ENCODE data around the gene MLIP.

DNA sequence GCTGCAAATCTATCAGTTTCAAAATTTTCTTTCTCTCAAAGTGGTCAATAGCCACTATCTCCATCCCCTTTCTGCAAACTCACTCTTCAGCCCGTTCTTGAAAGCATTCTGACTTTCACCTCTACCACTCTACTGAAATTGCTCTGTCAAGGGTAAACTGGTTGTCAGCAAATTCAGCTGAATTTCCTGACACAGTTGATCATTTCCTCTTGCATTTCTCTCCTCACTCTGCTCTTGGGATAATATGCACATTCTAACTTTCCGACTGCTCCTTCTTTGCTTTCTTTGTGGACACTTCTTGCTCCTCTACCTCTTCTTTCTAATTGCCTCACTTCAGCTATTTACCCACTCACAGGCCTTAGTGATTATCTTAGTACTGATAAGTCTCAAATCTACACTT is 123.3 kb downstream of the MLIP start:
- TF ChIP-seq, protein P1, sequence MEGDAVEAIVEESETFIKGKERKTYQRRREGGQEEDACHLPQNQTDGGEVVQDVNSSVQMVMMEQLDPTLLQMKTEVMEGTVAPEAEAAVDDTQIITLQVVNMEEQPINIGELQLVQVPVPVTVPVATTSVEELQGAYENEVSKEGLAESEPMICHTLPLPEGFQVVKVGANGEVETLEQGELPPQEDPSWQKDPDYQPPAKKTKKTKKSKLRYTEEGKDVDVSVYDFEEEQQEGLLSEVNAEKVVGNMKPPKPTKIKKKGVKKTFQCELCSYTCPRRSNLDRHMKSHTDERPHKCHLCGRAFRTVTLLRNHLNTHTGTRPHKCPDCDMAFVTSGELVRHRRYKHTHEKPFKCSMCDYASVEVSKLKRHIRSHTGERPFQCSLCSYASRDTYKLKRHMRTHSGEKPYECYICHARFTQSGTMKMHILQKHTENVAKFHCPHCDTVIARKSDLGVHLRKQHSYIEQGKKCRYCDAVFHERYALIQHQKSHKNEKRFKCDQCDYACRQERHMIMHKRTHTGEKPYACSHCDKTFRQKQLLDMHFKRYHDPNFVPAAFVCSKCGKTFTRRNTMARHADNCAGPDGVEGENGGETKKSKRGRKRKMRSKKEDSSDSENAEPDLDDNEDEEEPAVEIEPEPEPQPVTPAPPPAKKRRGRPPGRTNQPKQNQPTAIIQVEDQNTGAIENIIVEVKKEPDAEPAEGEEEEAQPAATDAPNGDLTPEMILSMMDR (IDR thresholded peaks at IDR 0.05; ENCODE audit: low read length): no peak
- no peak for TF ChIP-seq EZH2 (IDR thresholded peaks at IDR 0.05; ENCODE audit: borderline replicate concordance, low read length)
